NT2/D1 (cell line): ENCODE measurements around the gene CREB3L1.

Experiments used
- SUZ12 ChIP-seq: IDR thresholded peaks from 2 replicates; pipeline ENCODE4 v1.6.1; 2011; ENCODE audit not compliant: insufficient read length, insufficient read depth; ENCODE audit errors: extremely low read depth
- ZNF274 ChIP-seq: IDR thresholded peaks from 2 replicates; pipeline ENCODE4 v1.6.1; 2011; ENCODE audit warnings: mild to moderate bottlenecking, low read depth, low read length

- TF ChIP-seq ZNF274: no peak
- TF ChIP-seq SUZ12: no peak
These were observed 1.1 kb downstream of the CREB3L1 start for GRCh38 chr11:46278387-46279125.
